Measurements from ENCODE around the gene FN1.
A peak's percentile ranks its signal among the peaks of the same experiment; 100 is the strongest.
"Not testable (repeated sequence)": the region's sequence is repeated elsewhere in the genome, so short reads cannot be mapped to it uniquely, and the experiment has no call there.

Gene FN1

DNA sequence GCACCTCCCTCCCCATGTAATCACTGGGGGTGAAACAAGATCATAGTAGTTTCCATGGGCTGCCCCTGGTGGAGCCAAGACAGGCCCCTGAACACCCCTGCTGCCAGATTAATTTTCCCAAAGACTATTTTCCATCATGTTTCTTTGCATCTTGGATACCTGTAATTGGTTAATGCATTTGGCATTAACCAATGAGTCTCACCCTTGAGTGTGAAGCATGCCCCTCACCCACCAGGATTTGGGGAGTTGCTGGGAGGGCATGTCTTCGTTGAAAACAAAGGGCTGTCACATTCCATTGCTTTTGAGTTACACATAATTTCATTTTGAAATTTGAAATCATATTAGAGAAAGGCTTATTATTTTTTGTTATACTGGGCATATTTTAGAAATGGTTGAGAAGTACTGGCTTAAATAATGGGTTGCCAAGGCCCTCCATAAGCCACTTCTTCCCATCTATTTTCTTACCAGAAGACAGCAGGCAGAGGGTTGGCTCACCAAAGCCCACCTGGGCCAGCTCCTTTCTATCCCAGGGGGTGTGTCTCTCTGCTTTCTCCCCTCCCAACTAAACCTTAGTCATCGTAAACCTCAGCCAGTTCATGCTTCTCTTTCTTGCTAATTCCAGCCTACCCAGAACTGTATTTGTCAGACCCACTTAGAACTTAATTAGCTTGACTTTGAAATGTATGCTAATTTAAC, 72.3 kb downstream of the FN1 start:
- DNase-seq, result no peak

GRCh38 chr2:215363039-215363438, 72.8 kb downstream of the FN1 start:
- DNase-seq, result no peak

- DNase-seq, result no peak
These were observed 73.3 kb downstream of the FN1 start for GRCh38 chr2:215362562-215362904.

- DNase-seq, result no peak
These were observed 73.8 kb downstream of the FN1 start for GRCh38 chr2:215361876-215362561.

DNA sequence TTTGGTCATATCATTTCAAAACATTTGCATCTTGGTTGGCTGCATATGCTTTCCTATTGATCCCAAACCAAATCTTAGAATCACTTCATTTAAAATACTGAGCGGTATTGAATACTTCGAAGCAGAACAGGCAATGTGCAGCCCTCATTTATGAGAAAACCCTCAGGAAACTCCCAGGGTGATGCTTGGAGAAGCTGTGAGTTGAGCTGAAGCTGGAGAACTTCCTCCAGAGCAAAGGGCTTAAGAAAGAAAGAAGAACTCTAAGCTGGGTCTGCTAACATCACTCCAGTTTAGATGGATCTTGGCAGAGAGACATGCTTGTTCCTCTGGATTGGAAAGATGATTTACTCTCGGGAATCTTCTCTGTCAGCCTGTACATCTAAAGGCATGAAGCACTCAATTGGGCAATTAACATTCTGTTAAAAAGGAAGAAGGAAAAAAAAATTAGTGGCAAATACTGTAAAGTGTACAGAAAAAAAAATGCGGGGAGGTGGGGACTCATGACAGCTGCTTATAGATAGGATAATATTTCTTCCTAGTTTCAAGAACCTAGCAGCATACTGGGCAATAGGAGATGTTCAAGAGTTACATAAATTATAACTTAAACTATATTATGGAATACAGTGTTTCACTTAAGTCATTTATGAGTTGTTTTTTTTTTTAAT, 74.5 kb downstream of the FN1 start:
- DNase-seq, result no peak

- DNase-seq, result no peak
These were observed 75.3 kb downstream of the FN1 start for GRCh38 chr2:215360596-215360995.

- not testable (repeated sequence) for DNase-seq
These were observed 75.8 kb downstream of the FN1 start for GRCh38 chr2:215360059-215360458.

DNA sequence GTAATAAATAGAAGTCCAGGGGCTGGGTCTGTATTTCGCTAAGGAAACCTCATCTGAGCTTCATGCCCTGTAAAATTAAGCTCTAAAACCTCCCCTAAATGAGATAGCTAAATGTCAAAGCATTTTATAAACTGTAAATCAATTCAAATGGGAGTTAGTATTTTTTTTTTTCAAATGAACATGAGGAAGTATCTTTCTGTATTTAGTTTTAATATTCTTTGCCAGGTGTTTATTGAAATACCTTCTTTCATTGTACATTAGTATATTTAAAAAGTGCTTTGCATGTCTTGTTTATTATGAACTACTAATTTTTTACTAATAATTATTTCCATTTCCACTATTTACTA, 76.3 kb downstream of the FN1 start:
- no peak for DNase-seq

- no peak for DNase-seq
These were observed 76.8 kb downstream of the FN1 start for GRCh38 chr2:215358891-215359575.

DNA sequence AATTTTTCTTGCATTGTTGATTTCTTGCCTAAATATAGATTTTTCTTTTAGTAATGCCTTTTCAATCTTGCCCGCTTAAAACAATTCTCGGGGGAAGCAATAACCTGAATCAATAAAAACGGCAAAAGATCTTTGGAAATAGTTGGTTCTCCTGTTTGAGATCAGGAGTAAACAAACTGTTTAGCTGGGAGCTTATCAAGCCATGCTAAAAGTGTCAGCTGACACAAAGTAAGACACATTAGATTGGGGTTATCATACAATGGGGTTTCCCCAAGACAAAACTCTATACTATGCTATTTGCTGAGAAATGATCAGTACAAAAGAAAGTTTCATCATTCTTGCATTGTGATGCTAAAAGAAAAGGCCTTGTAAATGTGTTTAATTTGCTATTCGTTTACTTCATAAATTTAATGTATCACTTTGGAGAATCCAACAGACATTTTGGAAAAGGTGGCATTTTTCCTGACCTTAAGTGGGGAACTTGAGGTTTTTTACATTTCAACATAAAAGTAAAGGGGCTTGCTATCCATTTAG, 77.5 kb downstream of the FN1 start:
- no peak for DNase-seq

- DNase-seq, result no peak
These were observed 78.2 kb downstream of the FN1 start for GRCh38 chr2:215357660-215358059.

DNA sequence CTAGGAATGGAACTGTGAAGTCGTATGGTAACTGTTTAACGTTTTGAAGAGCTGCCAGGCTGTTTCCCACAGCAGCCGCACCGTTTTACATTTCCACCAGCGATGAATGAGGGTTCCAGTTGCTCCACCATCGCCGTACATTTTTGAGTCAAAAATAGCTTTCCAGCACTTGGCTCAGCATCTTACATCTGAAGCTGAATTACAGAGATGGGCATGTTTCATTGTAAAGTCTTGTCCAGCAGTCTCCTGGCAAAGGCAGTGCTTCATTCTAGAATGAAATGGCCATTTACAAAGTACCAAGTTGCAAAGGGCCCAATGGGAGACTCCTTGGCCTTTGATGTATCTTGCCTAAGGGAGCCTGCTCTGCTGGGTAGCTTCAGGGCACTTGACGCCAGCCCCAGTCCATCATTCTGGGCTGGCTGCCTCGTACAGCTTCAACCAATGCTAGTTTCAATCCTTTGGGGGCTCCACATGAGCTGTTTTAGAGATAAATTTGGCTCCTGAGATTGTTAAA, 78.9 kb downstream of the FN1 start:
- no peak for DNase-seq

GRCh38 chr2:215356334-215356947, 79.4 kb downstream of the FN1 start:
- no peak for DNase-seq

- DNase-seq, result no peak
These were observed 80.1 kb downstream of the FN1 start for GRCh38 chr2:215355801-215356200.

- DNase-seq, result no peak
These were observed 80.8 kb downstream of the FN1 start for GRCh38 chr2:215354771-215355695.

GRCh38 chr2:215352602-215353001, 83.3 kb downstream of the FN1 start:
- DNase-seq, result peak; percentile 47

- DNase-seq, result no peak
These were observed 88.0 kb downstream of the FN1 start for GRCh38 chr2:215347878-215348277.

- no peak for DNase-seq
These were observed 96.8 kb downstream of the FN1 start for GRCh38 chr2:215338883-215339679.

DNA sequence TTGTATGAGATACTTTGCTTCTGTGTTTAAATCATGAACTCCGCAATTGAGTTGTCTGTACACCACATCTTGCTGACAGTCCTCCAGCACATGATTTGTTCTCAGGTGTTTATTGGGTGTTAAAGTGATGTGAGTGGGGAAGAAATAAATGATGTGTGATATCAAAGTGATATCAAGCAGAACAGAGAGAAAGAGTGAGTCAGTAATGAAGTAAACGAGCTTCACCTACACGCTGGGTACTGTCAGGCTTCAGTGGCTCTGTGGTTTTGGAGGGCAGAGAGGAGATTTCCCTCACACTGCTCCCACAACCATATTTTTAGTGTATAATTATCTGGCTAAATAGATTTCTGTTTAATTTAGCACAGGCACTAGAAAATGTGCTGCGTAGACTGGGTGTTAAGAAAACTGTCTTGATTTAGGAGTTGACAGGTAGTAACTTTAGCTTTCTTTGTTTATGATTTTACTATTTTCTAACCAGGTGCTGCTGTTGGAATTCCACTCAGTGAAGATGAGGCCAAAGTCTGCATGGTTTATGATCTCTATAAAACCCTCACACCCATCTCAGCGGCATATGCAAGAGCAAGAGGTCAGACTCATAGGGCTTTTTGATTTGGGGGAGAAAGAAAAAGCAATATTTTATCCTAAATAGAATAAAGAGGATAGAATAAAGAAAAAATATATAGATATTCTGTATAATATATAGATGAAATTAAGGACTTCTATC, 102.8 kb downstream of the FN1 start:
- no peak for DNase-seq

GRCh38 chr2:215328066-215328465, 107.8 kb downstream of the FN1 start:
- no peak for DNase-seq
